Keratinocyte (primary cell): ENCODE measurements around the gene RPL28. TPM values are rescaled to one million over a fixed set of nuclear protein-coding genes. Genes with fewer than 3 reads are reported as not detected.

ENCODE experiments used
- DNase-seq: peaks from one replicate; pipeline ENCODE4 v3.0.0-alpha.2; 2011; ENCODE audit warnings: low read depth, missing footprints, low spot score
- FAIRE-seq: peaks from 2 replicates; lab custom pipeline; 2011; peaks lifted over from hg19 to GRCh38; lab: Jason Lieb, UNC
- H2AFZ ChIP-seq: 2 replicates; pipeline ENCODE4 v1.6.0; 2012; ENCODE audit warnings: low read length, control low read depth, inconsistent platforms; ENCODE audit not compliant: control insufficient read depth
- H3K27ac ChIP-seq: 2 replicates; pipeline ENCODE4 v1.5.1; 2011; ENCODE audit warnings: low read length; ENCODE audit not compliant: control insufficient read depth, insufficient read depth
- H3K27me3 ChIP-seq: 3 replicates; pipeline ENCODE4 v1.6.0; 2011; ENCODE audit warnings: low read length; ENCODE audit not compliant: control insufficient read depth, insufficient read depth; ENCODE audit errors: extremely low read depth
- H3K36me3 ChIP-seq, 2 experiments: 2 replicates in 1 of 2; 3 replicates in 1 of 2; pipeline ENCODE4 v1.5.1; 2011; ENCODE audit warnings: low read length in 2 of 2, mild to moderate bottlenecking in 1 of 2; ENCODE audit not compliant: control insufficient read depth in 2 of 2, insufficient read depth in 2 of 2; ENCODE audit errors: extremely low read depth in 1 of 2
- H3K4me1 ChIP-seq: 3 replicates; pipeline ENCODE4 v1.5.1; 2011; ENCODE audit warnings: low read length; ENCODE audit not compliant: control insufficient read depth, insufficient read depth; ENCODE audit errors: extremely low read depth
- H3K4me2 ChIP-seq: 3 replicates; pipeline ENCODE4 v1.6.0; 2011; ENCODE audit warnings: low read depth, low read length; ENCODE audit not compliant: control insufficient read depth, insufficient read depth; ENCODE audit errors: extremely low read depth
- H3K4me3 ChIP-seq, 3 experiments: fragments of 200-600 bp in 1 of 3; sonication (generic) in 1 of 3; 2 replicates in 2 of 3; 3 replicates in 1 of 3; pipeline ENCODE4 v1.5.1; 2011 to 2016; ENCODE audit warnings: low read length in 3 of 3, mild to moderate bottlenecking in 3 of 3, control low read depth in 2 of 3, inconsistent platforms in 1 of 3, low read depth in 1 of 3, mixed read lengths in 1 of 3, mixed run types in 1 of 3, moderate library complexity in 1 of 3; ENCODE audit not compliant: control insufficient read depth in 2 of 3, insufficient read depth in 2 of 3; ENCODE audit errors: extremely low read depth in 1 of 3
- H3K79me2 ChIP-seq: 2 replicates; pipeline ENCODE4 v1.6.0; 2012; ENCODE audit warnings: low read length; ENCODE audit not compliant: control insufficient read depth, insufficient read depth
- H3K9ac ChIP-seq: 3 replicates; pipeline ENCODE4 v1.6.0; 2011; ENCODE audit warnings: low read length; ENCODE audit not compliant: control insufficient read depth, insufficient read depth; ENCODE audit errors: extremely low read depth
- H3K9me1 ChIP-seq: 3 replicates; pipeline ENCODE4 v1.6.0; 2011; ENCODE audit warnings: low read length; ENCODE audit not compliant: control insufficient read depth, insufficient read depth; ENCODE audit errors: extremely low read depth
- H3K9me3 ChIP-seq: 2 replicates; pipeline ENCODE4 v1.5.1; 2012; ENCODE audit warnings: low read depth, low read length; ENCODE audit not compliant: control insufficient read depth
- H4K20me1 ChIP-seq: 3 replicates; pipeline ENCODE4 v1.6.0; 2011; ENCODE audit warnings: low read length; ENCODE audit not compliant: control insufficient read depth, insufficient read depth; ENCODE audit errors: extremely low read depth
- CTCF ChIP-seq, 3 experiments: IDR thresholded peaks in 1 of 3; conservative IDR thresholded peaks in 1 of 3; optimal IDR thresholded peaks in 1 of 3; 2 replicates in 2 of 3; 3 replicates in 1 of 3; pipeline versions ENCODE3 to v1.5.1; 2011; ENCODE audit warnings: low read length in 3 of 3, mild to moderate bottlenecking in 3 of 3, moderate library complexity in 2 of 3, control low read depth in 1 of 3, inconsistent platforms in 1 of 3; ENCODE audit not compliant: insufficient read depth in 2 of 3; ENCODE audit errors: extremely low read depth in 1 of 3
- EZH2 ChIP-seq: IDR thresholded peaks from one replicate; pipeline ENCODE4 v1.6.1; 2012; ENCODE audit warnings: inconsistent platforms, mild to moderate bottlenecking, low read length, moderate library complexity
- dilution Hi-C: fragments of 300-500 bp; cut with MboI; formaldehyde crosslinking; loops from one replicate; pipeline ENCODE4 v1.7.0; 2020; ENCODE audit warnings: low sequenced_read_pairs; ENCODE audit not compliant: extremely low pct_ligation_motif_present
- polyA plus RNA-seq, 5 experiments: library from polyadenylated mRNA; depleted of rRNA in 3 of 5; stranded (reverse) in 3 of 5; stranded (forward) in 1 of 5; unstranded in 1 of 5; fragments of >200 nt; gene quantifications; 1 replicate in 1 of 5; 2 replicates in 3 of 5; 3 replicates in 1 of 5; pipeline versions ENCODE4 v1.2.1 to v1.2.3, GENCODE V29; 2011 to 2012; ENCODE audit warnings: missing spikeins in 2 of 5, low read depth in 1 of 5, low replicate concordance in 1 of 5

RPL28 gene
- polyA plus RNA-seq, 1 donor (not counting 4 experiments of a cell fraction or from before 2014, with no cell fraction given), result 282 TPM

DNA sequence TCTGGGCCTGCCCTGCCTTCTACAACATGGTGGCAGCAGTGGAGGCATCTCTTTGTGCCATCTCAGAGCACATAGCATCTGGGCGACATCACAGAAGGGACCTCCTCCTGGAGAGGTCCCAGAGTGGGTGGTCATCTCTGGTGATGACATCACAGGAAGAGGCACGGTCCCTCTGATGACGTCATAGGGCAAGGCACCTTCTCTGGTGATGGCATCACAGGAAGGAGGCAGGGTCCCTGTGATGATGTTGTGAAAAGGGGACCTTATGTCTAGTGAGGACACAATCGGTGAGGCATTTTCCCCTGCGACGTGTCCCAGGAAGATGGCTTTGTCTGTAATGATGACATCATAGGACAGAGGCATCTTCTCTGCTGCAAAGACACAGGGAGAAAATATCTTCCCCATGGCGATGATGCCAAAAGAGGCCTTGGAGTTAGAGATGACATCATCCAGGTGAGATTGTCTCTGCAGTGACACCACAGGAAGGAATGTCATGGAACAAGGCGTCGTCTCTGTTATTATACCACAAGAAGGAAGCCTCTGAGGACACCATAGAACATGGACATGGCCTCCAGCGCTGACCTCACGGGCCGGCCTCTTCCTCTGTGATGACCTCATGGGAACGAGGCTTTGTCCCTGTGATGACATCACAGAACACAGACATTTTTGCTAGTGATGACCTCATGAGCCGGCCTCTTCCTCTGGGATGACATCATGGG lies 46.7 kb downstream of the RPL28 start:
- H3K4me1 ChIP-seq, result no peaks in the 10 kb centered on the region
- H3K27ac ChIP-seq, result no peak overlapping the region
- no peak overlapping the region for H3K9ac ChIP-seq
- H3K79me2 ChIP-seq, result no peaks in the 10 kb centered on the region
- DNase-seq, result no peak
- H3K36me3 ChIP-seq, result no peaks in the 10 kb centered on the region
- H4K20me1 ChIP-seq, result peaks cover 7% of the 10 kb centered on the region
- no peak overlapping the region for H3K4me2 ChIP-seq
- dilution Hi-C loops, result no loop called here
- H3K4me3 ChIP-seq, result no peak overlapping the region
- H3K27me3 ChIP-seq, result peaks cover 21% of the 10 kb centered on the region
- no peak for FAIRE-seq
- H3K9me1 ChIP-seq, result no peaks in the 10 kb centered on the region
- H3K9me3 ChIP-seq, result no peaks in the 10 kb centered on the region
- H2AFZ ChIP-seq, result no peak overlapping the region
- TF ChIP-seq CTCF (optimal IDR thresholded peaks at IDR 0.05 in 1 of 3, IDR thresholded peaks at IDR 0.05 in 1 of 3, conservative IDR thresholded peaks at IDR 0.05 in 1 of 3; ENCODE audit: extremely low read depth in 1 of 3, insufficient read depth in 2 of 3, low read length in 3 of 3) (no peak), EZH2 (no peak)

DNA sequence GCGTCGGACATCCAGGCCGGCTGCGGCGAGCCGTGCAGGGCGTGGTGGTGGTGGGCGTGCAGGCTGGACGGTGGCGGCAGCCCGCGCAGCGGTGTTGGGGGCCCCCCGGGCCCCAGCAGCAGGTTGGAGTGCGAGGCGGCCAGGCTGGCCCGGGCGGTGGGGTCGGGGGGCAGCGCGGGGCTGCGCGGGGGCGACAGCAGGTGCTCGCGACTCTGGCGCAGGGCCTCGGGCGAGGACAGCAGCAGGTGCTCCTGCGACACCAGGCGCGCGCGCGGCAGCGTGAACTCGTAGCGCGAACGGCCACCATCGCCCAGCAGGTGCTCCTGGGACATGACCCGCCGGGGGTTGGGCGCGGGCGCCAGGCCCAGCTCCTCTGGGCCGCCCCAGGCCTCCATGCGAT lies 47.6 kb downstream of the RPL28 start:
- H2AFZ ChIP-seq, result no peak overlapping the region
- H3K4me3 ChIP-seq, result no peak overlapping the region
- no peak overlapping the region for H3K9ac ChIP-seq
- FAIRE-seq (no peak), DNase-seq (no peak)
- dilution Hi-C loops, result no loop called here
- no peaks in the 10 kb centered on the region for H3K9me1 ChIP-seq
- no peak for TF ChIP-seq EZH2
- TF ChIP-seq CTCF (optimal IDR thresholded peaks at IDR 0.05 in 1 of 3, IDR thresholded peaks at IDR 0.05 in 1 of 3, conservative IDR thresholded peaks at IDR 0.05 in 1 of 3; ENCODE audit: extremely low read depth in 1 of 3, insufficient read depth in 2 of 3, low read length in 3 of 3), result no peak
- peaks cover 21% of the 10 kb centered on the region for H3K27me3 ChIP-seq
- no peak overlapping the region for H3K27ac ChIP-seq
- peaks cover 8% of the 10 kb centered on the region for H4K20me1 ChIP-seq
- no peaks in the 10 kb centered on the region for H3K36me3 ChIP-seq
- H3K4me2 ChIP-seq, result no peak overlapping the region
- no peaks in the 10 kb centered on the region for H3K79me2 ChIP-seq
- H3K9me3 ChIP-seq, result no peaks in the 10 kb centered on the region
- H3K4me1 ChIP-seq, result no peaks in the 10 kb centered on the region
